HS-27A (cell line): Measurements from ENCODE around the gene UBTD2.
"Not testable (repeated sequence)": the region's sequence is repeated elsewhere in the genome, so short reads cannot be mapped to it uniquely, and the experiment has no call there.

Experiments used
- DNase-seq: peaks from one replicate; pipeline ENCODE4 v3.0.0-alpha.2; 2012; ENCODE audit warnings: low read depth, missing footprints

The UBTD2 gene

GRCh38 chr5:172251419-172251818, 32.1 kb downstream of the UBTD2 start:
- DNase-seq, result no peak

- no peak for DNase-seq
Observed at GRCh38 chr5:172248637-172249036, 34.9 kb downstream of the UBTD2 start.

GRCh38 chr5:172245703-172246125, 37.9 kb downstream of the UBTD2 start:
- no peak for DNase-seq

GRCh38 chr5:172245046-172245445, 38.5 kb downstream of the UBTD2 start:
- DNase-seq, result no peak

- DNase-seq, result no peak
Observed at GRCh38 chr5:172243302-172243701, 40.3 kb downstream of the UBTD2 start.

GRCh38 chr5:172238334-172238733, 45.2 kb downstream of the UBTD2 start:
- DNase-seq, result no peak

GRCh38 chr5:172235827-172236736, 47.5 kb downstream of the UBTD2 start:
- no peak for DNase-seq

- no peak for DNase-seq
Observed at GRCh38 chr5:172235132-172235780, 48.3 kb downstream of the UBTD2 start.

GRCh38 chr5:172234031-172234430, 49.5 kb downstream of the UBTD2 start:
- no peak for DNase-seq

- no peak for DNase-seq
Observed at GRCh38 chr5:172229904-172230303, 53.7 kb downstream of the UBTD2 start.

GRCh38 chr5:172224996-172225395, 58.6 kb downstream of the UBTD2 start:
- no peak for DNase-seq

- DNase-seq, result no peak
Observed at GRCh38 chr5:172223901-172224873, 59.4 kb downstream of the UBTD2 start.

- DNase-seq, result no peak
Observed at GRCh38 chr5:172219296-172219695, 64.3 kb downstream of the UBTD2 start.

GRCh38 chr5:172216345-172216744, 67.2 kb downstream of the UBTD2 start:
- DNase-seq, result no peak

GRCh38 chr5:172213126-172213525, 70.4 kb downstream of the UBTD2 start:
- DNase-seq, result no peak

- DNase-seq, result no peak
Observed at GRCh38 chr5:172211676-172212075, 71.9 kb downstream of the UBTD2 start.

GRCh38 chr5:172209714-172210113, 73.8 kb downstream of the UBTD2 start:
- no peak for DNase-seq

- no peak for DNase-seq
Observed at GRCh38 chr5:172207511-172207910, 76.1 kb downstream of the UBTD2 start.

- DNase-seq, result not testable (repeated sequence)
Observed at GRCh38 chr5:172205984-172206383, 77.6 kb downstream of the UBTD2 start.

GRCh38 chr5:172200476-172200875, 83.1 kb downstream of the UBTD2 start:
- DNase-seq, result no peak

GRCh38 chr5:172199446-172199845, 84.1 kb downstream of the UBTD2 start:
- DNase-seq, result no peak

GRCh38 chr5:172197775-172198174, 85.8 kb downstream of the UBTD2 start:
- not testable (repeated sequence) for DNase-seq
